Loucy (cell line): ENCODE data around the gene TOX3.

Experiments used
- H2AFZ ChIP-seq: fragments of 200-600 bp; sonication (generic); 2 replicates; pipeline ENCODE4 v1.6.0; 2016; ENCODE audit warnings: antibody characterized with exemption, mild to moderate bottlenecking, low read length, moderate library complexity
- H3F3A ChIP-seq: fragments of 200-600 bp; 2 replicates; pipeline ENCODE4 v1.6.0; 2016; ENCODE audit warnings: antibody characterized with exemption, low read depth, mild to moderate bottlenecking
- H3K27me3 ChIP-seq: fragments of 200-600 bp; sonication (generic); 2 replicates; pipeline ENCODE4 v1.6.1; 2014; ENCODE audit warnings: low read length, mild to moderate bottlenecking; ENCODE audit not compliant: insufficient read depth, poor library complexity, severe bottlenecking
- H3K36me3 ChIP-seq: fragments of 200-600 bp; sonication (generic); 2 replicates; pipeline ENCODE4 v1.6.1; 2016; ENCODE audit warnings: low read length; ENCODE audit not compliant: insufficient read depth
- H3K4me1 ChIP-seq: fragments of 200-600 bp; sonication (generic); 2 replicates; pipeline ENCODE4 v1.5.1; 2014; ENCODE audit warnings: low read length, mild to moderate bottlenecking; ENCODE audit not compliant: insufficient read depth, poor library complexity, severe bottlenecking
- H3K4me2 ChIP-seq: fragments of 200-600 bp; sonication (generic); 2 replicates; pipeline ENCODE4 v1.6.0; 2014; ENCODE audit warnings: antibody characterized with exemption, low read length, low read depth, mild to moderate bottlenecking; ENCODE audit not compliant: poor library complexity, severe bottlenecking
- H3K4me3 ChIP-seq: fragments of 200-600 bp; sonication (generic); 2 replicates; pipeline ENCODE4 v1.5.1; 2014; ENCODE audit warnings: low read length, mild to moderate bottlenecking, mixed read lengths; ENCODE audit not compliant: poor library complexity, severe bottlenecking
- H3K79me2 ChIP-seq: fragments of 200-600 bp; sonication (generic); 2 replicates; pipeline ENCODE4 v1.6.1; 2014; ENCODE audit warnings: low read length; ENCODE audit not compliant: insufficient read depth
- H3K9ac ChIP-seq: fragments of 200-600 bp; sonication (generic); 2 replicates; pipeline ENCODE4 v1.6.0; 2014; ENCODE audit warnings: mild to moderate bottlenecking, low read depth, low read length, moderate library complexity; ENCODE audit not compliant: poor library complexity, severe bottlenecking
- H3K9me2 ChIP-seq: fragments of 200-600 bp; sonication (generic); replicated peaks from 2 replicates; pipeline ENCODE4 v1.6.1; 2016; ENCODE audit warnings: low read depth, low read length, mixed read lengths
- H3K9me3 ChIP-seq: fragments of 200-600 bp; sonication (generic); 2 replicates; pipeline ENCODE4 v1.6.1; 2014; ENCODE audit warnings: mild to moderate bottlenecking, antibody characterized with exemption, low read length, low read depth; ENCODE audit not compliant: insufficient read depth
- H4K20me1 ChIP-seq: fragments of 200-600 bp; sonication (generic); 2 replicates; pipeline ENCODE4 v1.6.0; 2014; ENCODE audit warnings: antibody characterized with exemption, low read length, mild to moderate bottlenecking; ENCODE audit not compliant: insufficient read depth, poor library complexity, severe bottlenecking
- CTCF ChIP-seq: fragments of 200-600 bp; sonication (generic); conservative IDR thresholded peaks from 2 replicates; pipeline ENCODE4 v1.5.1; 2014; ENCODE audit warnings: mild to moderate bottlenecking, antibody characterized with exemption, low read length
- EZH2phosphoT487 ChIP-seq: fragments of 200-600 bp; IDR thresholded peaks from 2 replicates; pipeline ENCODE4 v1.6.1; 2018; ENCODE audit warnings: antibody characterized with exemption, mild to moderate bottlenecking, moderate library complexity, borderline replicate concordance

The TOX3 gene

GRCh38 chr16:52518884-52519283 lies 28.1 kb downstream of the TOX3 start:
- Histone ChIP-seq H2AFZ (no peak overlapping the region), H3K9me2 (no peaks in the 10 kb centered on the region), H3K9me3 (no peaks in the 10 kb centered on the region), H4K20me1 (no peaks in the 10 kb centered on the region), H3K79me2 (no peaks in the 10 kb centered on the region), H3K4me1 (no peaks in the 10 kb centered on the region), H3K4me2 (no peak overlapping the region), H3K36me3 (no peaks in the 10 kb centered on the region), H3K27me3 (no peaks in the 10 kb centered on the region), H3K4me3 (no peak overlapping the region), H3F3A (no peaks in the 10 kb centered on the region), H3K9ac (no peak overlapping the region)
- TF ChIP-seq CTCF (no peak), EZH2phosphoT487 (no peak)

- no peak overlapping the region for H3K4me3 ChIP-seq
- no peak overlapping the region for H2AFZ ChIP-seq
- H3F3A ChIP-seq, result no peaks in the 10 kb centered on the region
- no peaks in the 10 kb centered on the region for H3K4me1 ChIP-seq
- H3K79me2 ChIP-seq, result no peaks in the 10 kb centered on the region
- H3K9ac ChIP-seq, result no peak overlapping the region
- H3K36me3 ChIP-seq, result no peaks in the 10 kb centered on the region
- no peaks in the 10 kb centered on the region for H3K9me2 ChIP-seq
- no peaks in the 10 kb centered on the region for H3K9me3 ChIP-seq
- no peak overlapping the region for H3K4me2 ChIP-seq
- TF ChIP-seq CTCF, result no peak
- no peak for TF ChIP-seq EZH2phosphoT487
- H3K27me3 ChIP-seq, result no peaks in the 10 kb centered on the region
- H4K20me1 ChIP-seq, result no peaks in the 10 kb centered on the region
Measured at GRCh38 chr16:52515068-52515671, 31.8 kb downstream of the TOX3 start.

- Histone ChIP-seq H3K4me3 (no peak overlapping the region), H3K4me2 (no peak overlapping the region), H3K79me2 (no peaks in the 10 kb centered on the region), H4K20me1 (no peaks in the 10 kb centered on the region), H3K4me1 (no peaks in the 10 kb centered on the region), H3K27me3 (no peaks in the 10 kb centered on the region), H2AFZ (no peak overlapping the region), H3K9me2 (no peaks in the 10 kb centered on the region), H3K9me3 (no peaks in the 10 kb centered on the region), H3F3A (no peaks in the 10 kb centered on the region), H3K9ac (no peak overlapping the region), H3K36me3 (no peaks in the 10 kb centered on the region)
- TF ChIP-seq CTCF (no peak), EZH2phosphoT487 (no peak)
Measured at GRCh38 chr16:52512297-52512987, 34.5 kb downstream of the TOX3 start.
